Measurements from ENCODE around the gene CHSY1. TPM values are rescaled to one million over a fixed set of nuclear protein-coding genes. Genes with fewer than 3 reads are reported as not detected.
"Not testable (repeated sequence)": the region's sequence is repeated elsewhere in the genome, so short reads cannot be mapped to it uniquely, and the experiment has no call there.

Gene CHSY1
- polyA plus RNA-seq, 1 donor from 2014 or later, result 1.1 TPM

DNA sequence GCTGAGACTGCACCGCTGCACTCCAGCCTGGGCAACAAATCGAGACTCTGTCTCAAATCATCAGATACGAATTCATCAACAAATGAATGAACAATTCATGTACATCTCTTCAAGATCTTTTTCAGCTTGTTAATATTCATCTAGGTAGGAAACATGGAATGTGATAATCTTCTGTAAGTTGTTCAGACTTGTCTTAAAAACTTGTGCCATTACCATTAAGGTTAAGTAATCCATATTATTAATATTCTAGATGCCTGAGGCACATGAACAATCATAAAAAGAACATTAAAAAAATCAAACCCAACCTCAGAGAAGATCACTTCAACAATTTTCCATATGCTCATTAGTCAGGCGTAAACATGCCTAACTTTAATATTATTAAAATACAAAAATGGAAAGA is 36.2 kb downstream of the CHSY1 start:
- H3K9me3 Mint-ChIP-seq, result no peaks in the 10 kb centered on the region
- peaks cover 22 to 28% (median 26%) of the 10 kb centered on the region in 3 donors for H3K4me1 Mint-ChIP-seq
- H3K27me3 Mint-ChIP-seq, result no peaks in the 10 kb centered on the region
- peaks cover 15% of the 10 kb centered on the region for H3K36me3 Mint-ChIP-seq
- H3K27ac Mint-ChIP-seq, result peak overlapping the region in 1 of 3 donors; percentile 73
- no peak overlapping the region for H3K4me3 Mint-ChIP-seq

DNA sequence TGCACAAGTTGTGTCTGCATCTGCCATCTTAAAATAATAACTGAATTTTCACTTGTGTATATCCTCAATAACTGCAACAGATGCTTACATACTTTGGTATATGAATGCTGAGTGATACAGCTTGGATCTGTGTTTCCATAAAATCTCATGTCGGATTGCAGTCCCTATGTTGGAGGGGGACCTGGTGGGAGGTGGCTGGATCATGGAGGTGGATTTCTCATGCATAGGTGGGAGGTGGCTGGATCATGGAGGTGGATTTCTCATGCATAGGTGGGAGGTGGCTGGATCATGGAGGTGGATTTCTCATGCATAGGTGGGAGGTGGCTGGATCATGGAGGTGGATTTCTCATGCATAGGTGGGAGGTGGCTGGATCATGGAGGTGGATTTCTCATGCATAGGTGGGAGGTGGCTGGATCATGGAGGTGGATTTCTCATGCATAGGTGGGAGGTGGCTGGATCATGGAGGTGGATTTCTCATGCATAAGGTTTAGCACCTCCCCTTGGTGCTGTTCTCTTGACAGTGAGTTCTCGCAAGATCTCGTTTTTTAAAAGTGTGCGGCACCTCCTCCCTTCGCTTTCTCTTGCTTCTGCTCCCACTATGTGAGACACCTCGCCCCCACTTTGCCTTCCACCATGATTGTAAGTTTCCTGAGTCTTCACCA is 37.3 kb downstream of the CHSY1 start:
- not testable (repeated sequence) for H3K27me3 Mint-ChIP-seq, H3K27ac Mint-ChIP-seq, H3K9me3 Mint-ChIP-seq, H3K4me3 Mint-ChIP-seq
- Mint-ChIP-seq H3K4me1 (peaks cover 28 to 31% (median 29%) of the 10 kb centered on the region in 3 donors), H3K36me3 (peaks cover 15% of the 10 kb centered on the region)

DNA sequence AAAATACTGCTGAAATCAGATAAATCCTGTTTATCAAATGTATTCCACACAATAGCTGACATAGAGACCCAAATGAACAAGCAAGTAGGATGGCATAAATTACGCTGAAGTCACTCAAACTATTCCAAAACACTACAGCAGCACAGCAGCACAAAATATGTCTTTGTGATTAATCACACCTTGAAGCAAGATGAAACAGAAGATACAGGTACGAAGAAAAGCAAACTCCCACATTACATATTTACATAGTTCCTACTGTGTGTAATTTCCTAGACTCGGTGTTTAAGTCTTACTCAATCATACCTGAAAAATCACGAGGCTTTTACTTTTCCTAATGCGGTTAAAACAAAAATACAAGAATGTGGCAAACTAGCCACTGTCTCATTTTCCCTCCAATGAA is 38.3 kb downstream of the CHSY1 start:
- Mint-ChIP-seq H3K4me1 (peaks cover 20 to 37% (median 35%) of the 10 kb centered on the region in 3 donors), H3K4me3 (peak overlapping the region in 1 of 4 donors; percentile 10), H3K27ac (peak overlapping the region in 1 of 3 donors; percentile 10), H3K9me3 (no peaks in the 10 kb centered on the region), H3K27me3 (no peaks in the 10 kb centered on the region), H3K36me3 (peaks cover 16% of the 10 kb centered on the region)

DNA sequence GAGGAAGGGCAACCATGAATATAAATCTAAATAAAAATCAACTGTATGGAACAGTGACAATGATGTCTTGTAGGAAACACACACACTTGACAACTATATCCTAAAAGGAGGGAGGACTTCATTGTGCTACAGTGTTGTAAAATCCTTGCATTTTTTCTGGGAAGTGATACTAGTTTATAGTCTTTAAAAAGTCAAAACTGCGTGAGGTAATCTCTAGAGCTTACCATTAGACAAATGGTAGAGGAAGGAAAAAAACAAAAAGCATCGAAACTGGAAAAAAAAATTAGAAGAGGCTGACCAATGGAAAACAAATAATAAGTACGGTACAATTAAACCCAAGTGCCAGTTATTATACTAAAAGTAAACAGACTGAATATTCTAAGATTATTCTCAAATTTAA is 38.7 kb downstream of the CHSY1 start:
- no peaks in the 10 kb centered on the region for H3K9me3 Mint-ChIP-seq
- H3K27ac Mint-ChIP-seq, result peak overlapping the region in 1 of 3 donors; percentile 10
- H3K36me3 Mint-ChIP-seq, result peaks cover 16% of the 10 kb centered on the region
- H3K4me1 Mint-ChIP-seq, result peaks cover 20 to 37% (median 35%) of the 10 kb centered on the region in 3 donors
- H3K27me3 Mint-ChIP-seq, result no peaks in the 10 kb centered on the region
- H3K4me3 Mint-ChIP-seq, result no peak overlapping the region

DNA sequence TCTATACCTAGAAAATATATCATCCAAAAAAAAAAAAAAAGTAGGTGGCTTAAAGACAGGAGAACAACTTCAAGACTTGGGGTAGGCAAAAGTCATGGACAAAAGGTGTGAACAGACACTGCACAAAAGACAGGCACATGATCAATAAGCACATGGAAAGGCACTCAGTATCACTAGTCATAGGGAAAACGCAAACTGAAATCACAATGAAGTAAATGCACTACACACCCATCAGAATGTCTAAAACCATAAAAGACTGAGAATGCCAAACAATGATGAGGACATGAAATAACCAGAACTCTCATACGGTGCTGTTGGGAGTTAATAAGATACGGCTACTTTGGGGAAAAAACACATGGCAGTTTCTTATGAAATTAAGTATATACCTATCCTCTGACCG is 40.0 kb downstream of the CHSY1 start:
- no peaks in the 10 kb centered on the region for H3K27me3 Mint-ChIP-seq
- H3K36me3 Mint-ChIP-seq, result peaks cover 9% of the 10 kb centered on the region
- peaks cover 19 to 35% (median 32%) of the 10 kb centered on the region in 3 donors for H3K4me1 Mint-ChIP-seq
- H3K4me3 Mint-ChIP-seq, result no peak overlapping the region
- H3K27ac Mint-ChIP-seq, result no peak overlapping the region
- no peaks in the 10 kb centered on the region for H3K9me3 Mint-ChIP-seq

DNA sequence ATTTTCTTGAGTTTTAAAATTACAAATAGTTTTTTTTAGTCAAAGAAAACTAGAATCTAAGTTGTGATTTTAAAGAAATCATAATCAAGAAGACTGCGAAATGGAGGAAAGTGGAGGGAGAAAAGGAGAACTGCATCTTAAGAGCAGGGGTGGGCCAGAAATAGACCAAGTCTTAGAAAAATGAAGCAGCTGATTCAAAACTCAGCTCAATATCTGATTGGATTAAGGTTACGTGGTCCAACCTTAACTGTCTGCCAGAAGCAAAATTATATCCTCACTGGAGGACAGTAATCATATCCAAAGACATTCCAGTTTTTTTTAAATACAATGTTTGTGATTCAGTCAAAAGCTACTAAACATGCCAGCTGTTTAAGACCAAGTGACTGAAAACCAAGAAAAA is 41.4 kb downstream of the CHSY1 start:
- H3K27me3 Mint-ChIP-seq, result no peaks in the 10 kb centered on the region
- no peak overlapping the region for H3K27ac Mint-ChIP-seq
- no peaks in the 10 kb centered on the region for H3K9me3 Mint-ChIP-seq
- H3K4me3 Mint-ChIP-seq, result no peak overlapping the region
- peaks cover 3% of the 10 kb centered on the region for H3K36me3 Mint-ChIP-seq
- peaks cover 18 to 37% (median 35%) of the 10 kb centered on the region in 3 donors for H3K4me1 Mint-ChIP-seq

DNA sequence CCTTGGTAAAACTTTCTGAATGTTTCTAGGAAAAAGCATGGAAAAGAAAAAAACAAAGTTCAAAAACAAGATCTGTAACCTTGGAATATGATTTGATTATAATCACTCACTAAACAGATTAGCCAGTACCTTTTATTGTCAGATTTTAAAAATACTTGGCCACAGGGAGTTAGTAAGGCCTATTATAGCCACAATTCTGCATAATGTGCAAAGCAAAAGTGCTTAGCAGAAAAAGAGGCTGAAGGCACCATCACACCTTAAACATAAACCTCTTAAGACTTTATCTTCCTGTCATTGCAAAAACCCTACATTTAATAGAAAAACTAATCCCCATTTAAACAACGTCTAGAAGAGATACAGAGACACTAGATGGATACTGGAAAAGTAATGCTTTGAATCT is 41.8 kb downstream of the CHSY1 start:
- Mint-ChIP-seq H3K27me3 (no peaks in the 10 kb centered on the region), H3K36me3 (peaks cover 3% of the 10 kb centered on the region), H3K9me3 (no peaks in the 10 kb centered on the region), H3K4me1 (peaks cover 22 to 41% (median 37%) of the 10 kb centered on the region in 3 donors), H3K4me3 (no peak overlapping the region), H3K27ac (no peak overlapping the region)

DNA sequence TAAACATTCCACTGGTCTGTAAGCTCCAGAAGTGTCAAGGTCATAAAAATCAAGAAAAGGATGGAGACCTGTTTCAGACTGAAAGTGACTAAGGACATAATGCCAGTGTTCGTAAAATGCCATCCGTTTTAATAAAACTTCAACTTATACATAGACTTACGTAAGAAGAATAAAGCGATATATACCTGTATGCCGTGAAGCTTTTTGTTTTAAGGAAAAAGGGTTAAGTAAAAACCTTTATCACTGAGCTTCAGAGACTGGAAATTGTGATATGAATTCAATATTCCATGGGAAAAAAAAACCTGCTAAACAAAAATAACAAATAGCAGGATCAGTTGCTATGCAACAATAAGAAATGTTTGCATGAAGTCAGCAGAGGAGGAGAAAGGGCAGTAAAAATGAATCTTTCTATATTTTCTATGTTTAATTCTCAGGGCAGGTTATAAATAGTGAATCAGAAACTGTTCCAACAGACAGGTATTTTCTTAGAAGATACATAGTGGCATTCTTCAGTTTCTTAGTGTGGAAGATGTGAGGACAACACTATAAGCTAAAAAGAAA is 42.5 kb downstream of the CHSY1 start:
- H3K36me3 Mint-ChIP-seq, result peaks cover 1% of the 10 kb centered on the region
- no peaks in the 10 kb centered on the region for H3K27me3 Mint-ChIP-seq
- no peak overlapping the region for H3K4me3 Mint-ChIP-seq
- peaks cover 24 to 43% (median 43%) of the 10 kb centered on the region in 3 donors for H3K4me1 Mint-ChIP-seq
- no peak overlapping the region for H3K27ac Mint-ChIP-seq
- no peaks in the 10 kb centered on the region for H3K9me3 Mint-ChIP-seq

DNA sequence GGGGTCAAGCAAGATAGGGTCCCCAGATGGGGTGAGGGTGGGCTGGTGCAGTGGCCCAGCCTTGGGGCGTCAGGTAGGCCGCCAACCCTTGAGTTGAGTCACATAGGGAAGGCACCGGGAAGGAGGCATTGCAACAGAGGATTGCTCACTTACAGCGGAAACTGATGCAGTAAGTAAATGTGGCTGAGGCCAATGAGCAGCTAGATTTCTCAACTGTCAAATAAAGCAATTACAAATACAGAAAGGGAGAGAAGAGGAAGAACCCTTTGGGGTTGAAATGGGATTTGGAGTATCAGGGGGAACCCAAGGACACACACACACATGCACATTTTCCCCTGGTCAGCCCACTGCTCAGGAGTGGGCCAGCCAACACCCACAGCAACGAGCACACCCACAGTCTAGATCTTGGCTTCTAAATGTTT is 44.0 kb downstream of the CHSY1 start:
- Mint-ChIP-seq H3K36me3 (peaks cover 1% of the 10 kb centered on the region), H3K27me3 (no peaks in the 10 kb centered on the region), H3K9me3 (no peaks in the 10 kb centered on the region), H3K4me3 (no peak overlapping the region), H3K4me1 (peaks cover 30 to 48% (median 48%) of the 10 kb centered on the region in 3 donors), H3K27ac (peak overlapping the region in 2 of 3 donors; percentile 34 to 39)

DNA sequence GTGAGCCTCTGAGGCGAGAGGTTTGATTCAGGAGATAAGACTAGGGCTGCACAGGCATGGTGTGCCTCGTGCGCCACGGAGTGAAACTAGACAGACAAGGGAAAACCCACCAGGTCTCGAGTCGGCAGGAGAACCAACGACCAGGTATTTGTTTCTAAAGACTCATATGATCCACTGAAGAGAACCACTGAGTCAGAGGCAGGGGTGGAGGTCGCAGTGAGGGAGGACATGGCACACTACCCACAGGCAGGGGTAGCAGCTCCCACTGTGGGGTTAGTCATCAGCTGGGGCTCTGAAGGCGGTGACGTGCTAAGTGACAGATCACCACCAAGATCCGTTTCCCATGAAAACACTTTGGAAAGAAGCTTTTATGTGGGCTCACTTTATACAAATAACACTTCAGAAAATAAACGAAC is 45.7 kb downstream of the CHSY1 start:
- Mint-ChIP-seq H3K9me3 (no peaks in the 10 kb centered on the region), H3K27me3 (no peaks in the 10 kb centered on the region), H3K4me3 (peak overlapping the region in 1 of 4 donors; percentile 13), H3K4me1 (peaks cover 30 to 50% (median 45%) of the 10 kb centered on the region in 3 donors), H3K36me3 (peaks cover 1% of the 10 kb centered on the region), H3K27ac (peak overlapping the region in 1 of 3 donors; percentile 84)

DNA sequence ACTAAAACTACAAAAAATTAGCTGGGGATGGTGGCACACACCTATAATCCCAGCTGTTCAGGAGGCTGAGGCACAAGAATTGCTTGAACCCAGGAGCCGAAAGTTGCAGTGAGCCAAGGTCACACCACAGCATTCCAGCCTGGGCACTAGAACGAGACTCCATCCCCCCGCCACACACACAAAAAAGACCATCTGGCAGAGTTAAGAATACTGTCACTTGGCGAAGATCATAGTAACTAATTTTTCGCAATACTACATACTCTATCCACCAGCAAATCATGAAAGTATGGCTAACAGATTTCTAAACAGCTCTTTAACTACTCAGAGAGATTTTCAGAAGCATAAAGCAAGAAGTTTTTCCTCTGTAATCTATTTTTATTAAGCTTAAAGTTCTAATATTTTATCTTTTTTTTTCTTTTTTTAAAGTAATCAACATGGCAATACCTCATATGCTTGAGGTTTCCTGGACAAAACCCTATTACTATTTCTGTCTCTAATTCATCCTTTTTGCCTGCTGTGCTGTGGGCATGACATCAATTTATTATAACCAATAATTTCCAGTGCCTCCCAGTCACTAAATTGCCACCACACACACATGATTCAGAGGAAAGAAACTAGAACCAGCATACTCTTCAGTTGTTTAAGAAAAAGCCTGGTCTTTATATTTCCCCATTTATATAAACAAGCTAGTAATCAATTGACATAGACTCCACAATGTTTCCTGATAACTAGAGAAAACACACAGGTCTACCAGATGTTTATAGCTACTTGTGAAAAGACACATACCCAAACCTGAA is 46.9 kb downstream of the CHSY1 start:
- Mint-ChIP-seq H3K27ac (no peak overlapping the region), H3K36me3 (peaks cover 4% of the 10 kb centered on the region), H3K27me3 (no peaks in the 10 kb centered on the region), H3K4me1 (peaks cover 40 to 57% (median 50%) of the 10 kb centered on the region in 3 donors), H3K9me3 (no peaks in the 10 kb centered on the region), H3K4me3 (peak overlapping the region in 1 of 4 donors; percentile 18)

DNA sequence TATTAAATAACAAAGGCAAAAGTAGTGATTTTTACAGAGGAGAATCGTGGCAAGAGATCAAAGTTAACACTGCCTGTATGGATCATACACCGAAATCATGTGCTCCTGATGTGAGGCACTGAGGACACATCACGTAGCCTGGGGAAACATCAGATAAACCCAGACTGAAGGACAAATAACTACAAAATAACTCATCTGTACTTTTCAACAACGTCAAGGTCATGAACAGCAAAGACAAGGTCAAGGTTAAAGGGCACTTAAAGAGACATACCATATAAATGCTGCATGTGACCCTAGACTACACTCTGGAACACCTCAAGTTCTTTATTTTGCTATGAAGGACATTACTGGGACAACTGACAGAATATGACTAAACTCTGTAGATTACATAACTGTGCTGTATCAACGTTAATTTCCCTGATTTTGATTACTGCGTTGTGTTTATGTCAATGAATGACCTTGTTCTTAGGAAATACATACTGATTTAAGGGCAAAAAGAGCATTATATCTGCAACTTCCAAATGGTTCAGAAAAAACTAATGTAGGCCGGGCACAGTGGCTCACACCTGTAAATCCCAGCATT is 48.1 kb downstream of the CHSY1 start:
- H3K36me3 Mint-ChIP-seq, result peaks cover 2% of the 10 kb centered on the region
- no peak overlapping the region for H3K4me3 Mint-ChIP-seq
- H3K27ac Mint-ChIP-seq, result no peak overlapping the region
- H3K4me1 Mint-ChIP-seq, result peaks cover 45 to 53% (median 51%) of the 10 kb centered on the region in 3 donors
- no peaks in the 10 kb centered on the region for H3K9me3 Mint-ChIP-seq
- H3K27me3 Mint-ChIP-seq, result no peaks in the 10 kb centered on the region

DNA sequence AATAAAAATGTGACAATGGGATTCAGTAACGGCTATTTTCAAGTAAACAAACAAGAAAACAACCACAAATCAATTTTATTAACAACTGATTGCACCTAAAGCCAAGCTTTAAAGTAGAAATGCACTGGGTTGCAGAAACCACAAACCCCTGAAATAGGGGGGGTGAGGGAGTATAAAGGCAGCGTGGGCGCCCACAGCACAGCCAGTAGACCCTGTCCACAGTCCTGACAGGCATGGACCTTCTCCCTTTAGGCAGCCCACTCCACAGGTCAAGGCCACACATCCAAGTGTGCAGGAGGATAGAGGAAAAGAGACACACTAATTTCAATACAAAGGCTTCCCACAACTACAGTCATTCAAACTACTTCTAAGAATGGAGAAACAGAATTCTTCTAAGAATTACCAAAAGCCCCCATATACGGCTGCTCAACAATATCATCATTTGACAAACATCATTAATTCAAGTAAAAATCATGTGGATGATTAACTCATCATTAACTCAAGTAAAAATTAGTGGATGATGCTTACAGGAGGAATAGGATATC is 48.7 kb downstream of the CHSY1 start:
- Mint-ChIP-seq H3K4me3 (no peak overlapping the region), H3K27me3 (no peaks in the 10 kb centered on the region), H3K27ac (no peak overlapping the region), H3K36me3 (peaks cover 2% of the 10 kb centered on the region), H3K4me1 (peaks cover 45 to 55% (median 53%) of the 10 kb centered on the region in 3 donors), H3K9me3 (no peaks in the 10 kb centered on the region)

DNA sequence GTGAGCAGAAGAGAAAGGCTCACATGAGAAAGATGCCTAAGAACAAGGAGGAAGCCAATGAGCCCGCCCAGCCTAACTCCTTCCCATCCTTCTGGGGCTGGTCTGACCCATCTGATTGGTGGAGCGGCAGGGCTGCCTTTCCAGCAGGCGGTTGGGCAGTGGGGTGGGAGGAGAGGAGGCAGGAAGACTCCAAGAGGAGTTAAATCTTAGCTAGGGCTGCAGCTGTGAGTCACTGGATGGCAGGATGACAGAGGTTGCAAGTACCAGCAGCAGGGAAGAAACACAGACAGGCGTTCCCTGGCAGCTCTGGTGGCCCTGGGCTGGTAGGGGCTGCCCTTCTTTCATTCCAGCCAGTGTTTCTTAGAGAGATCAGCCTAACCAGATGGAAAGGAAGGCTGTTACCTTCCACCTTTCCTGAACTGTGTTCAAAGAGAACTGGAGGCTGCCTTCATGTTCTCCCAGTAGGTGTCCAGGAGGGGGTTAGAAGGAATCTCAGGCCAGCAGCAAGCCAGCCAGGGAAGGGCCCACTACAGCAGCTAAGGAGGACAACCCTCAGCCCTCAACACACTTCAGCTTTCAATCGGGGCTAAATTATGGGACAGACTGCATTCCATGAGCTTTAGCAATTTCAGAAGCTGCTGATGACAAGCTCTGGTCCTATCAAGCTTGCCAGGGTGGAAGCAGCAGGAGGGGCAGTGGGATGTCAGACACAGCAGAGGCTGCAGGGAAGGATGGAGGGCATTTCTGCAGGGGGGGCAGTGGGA is 50.3 kb downstream of the CHSY1 start:
- Mint-ChIP-seq H3K27me3 (no peaks in the 10 kb centered on the region), H3K9me3 (no peaks in the 10 kb centered on the region), H3K27ac (peak overlapping the region in 1 of 3 donors; percentile 27), H3K4me1 (peaks cover 48 to 58% (median 54%) of the 10 kb centered on the region in 3 donors), H3K36me3 (peaks cover 2% of the 10 kb centered on the region), H3K4me3 (peak overlapping the region in 2 of 4 donors; percentile 9 to 60)
